HG03064 (cell line): ENCODE data around the gene RTF2.
"Not testable (repeated sequence)": the region's sequence is repeated elsewhere in the genome, so short reads cannot be mapped to it uniquely, and the experiment has no call there.

ENCODE experiments used
- ATAC-seq: cut with Tn5 transposase; IDR thresholded peaks from one replicate; pipeline ENCODE4 v1.9.1; 2021; ENCODE audit warnings: low read depth; ENCODE audit not compliant: unreplicated experiment

The RTF2 gene

GRCh38 chr20:56469077-56469449 is 636 bp downstream of the RTF2 start:
- ATAC-seq, result no peak

DNA sequence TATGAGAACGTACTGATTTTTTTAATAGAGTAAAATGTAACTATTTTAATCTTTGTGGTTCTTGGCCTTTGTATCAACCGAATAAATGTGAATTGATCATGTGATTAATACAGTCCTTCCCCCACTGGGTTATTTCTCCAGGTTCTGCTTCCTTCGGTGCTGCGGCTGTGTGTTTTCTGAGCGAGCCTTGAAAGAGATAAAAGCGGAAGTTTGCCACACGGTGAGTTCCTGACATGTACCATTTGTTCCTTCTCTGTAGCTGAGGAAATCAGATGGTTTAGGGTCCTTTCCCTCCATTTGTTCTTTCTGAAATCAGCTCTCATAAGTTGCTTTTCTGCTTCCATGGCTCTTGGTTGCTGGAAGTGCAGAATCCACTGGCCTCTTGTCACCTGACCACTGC is 15.5 kb downstream of the RTF2 start:
- ATAC-seq, result no peak

GRCh38 chr20:56487216-56487615 is 18.8 kb downstream of the RTF2 start:
- ATAC-seq, result no peak

GRCh38 chr20:56488566-56488965 is 20.1 kb downstream of the RTF2 start:
- ATAC-seq, result no peak

GRCh38 chr20:56501116-56501515 is 32.7 kb downstream of the RTF2 start:
- no peak for ATAC-seq

- no peak for ATAC-seq
Observed at GRCh38 chr20:56503916-56504315, 35.5 kb downstream of the RTF2 start.

- ATAC-seq, result no peak
Observed at GRCh38 chr20:56504373-56505005, 36.1 kb downstream of the RTF2 start.

DNA sequence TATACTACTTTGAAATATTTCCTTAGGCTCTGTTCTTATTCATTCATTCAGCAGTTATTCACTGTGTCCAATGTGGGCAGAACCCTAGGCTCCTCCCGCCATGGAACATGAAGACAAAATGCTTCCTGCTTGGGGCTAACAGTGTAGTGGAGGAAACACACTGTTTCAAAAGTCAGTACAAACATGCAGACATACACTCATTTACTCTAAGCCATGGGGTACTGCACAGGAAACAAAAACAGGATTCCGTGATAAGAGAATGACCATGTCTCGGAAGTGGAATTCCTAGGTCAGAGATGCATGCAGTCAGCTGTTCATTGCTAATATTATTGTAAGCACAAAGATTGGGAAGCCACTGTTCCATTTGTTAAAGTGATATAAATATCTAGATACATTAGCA is 37.7 kb downstream of the RTF2 start:
- no peak for ATAC-seq

GRCh38 chr20:56511926-56512325 is 43.5 kb downstream of the RTF2 start:
- no peak for ATAC-seq

DNA sequence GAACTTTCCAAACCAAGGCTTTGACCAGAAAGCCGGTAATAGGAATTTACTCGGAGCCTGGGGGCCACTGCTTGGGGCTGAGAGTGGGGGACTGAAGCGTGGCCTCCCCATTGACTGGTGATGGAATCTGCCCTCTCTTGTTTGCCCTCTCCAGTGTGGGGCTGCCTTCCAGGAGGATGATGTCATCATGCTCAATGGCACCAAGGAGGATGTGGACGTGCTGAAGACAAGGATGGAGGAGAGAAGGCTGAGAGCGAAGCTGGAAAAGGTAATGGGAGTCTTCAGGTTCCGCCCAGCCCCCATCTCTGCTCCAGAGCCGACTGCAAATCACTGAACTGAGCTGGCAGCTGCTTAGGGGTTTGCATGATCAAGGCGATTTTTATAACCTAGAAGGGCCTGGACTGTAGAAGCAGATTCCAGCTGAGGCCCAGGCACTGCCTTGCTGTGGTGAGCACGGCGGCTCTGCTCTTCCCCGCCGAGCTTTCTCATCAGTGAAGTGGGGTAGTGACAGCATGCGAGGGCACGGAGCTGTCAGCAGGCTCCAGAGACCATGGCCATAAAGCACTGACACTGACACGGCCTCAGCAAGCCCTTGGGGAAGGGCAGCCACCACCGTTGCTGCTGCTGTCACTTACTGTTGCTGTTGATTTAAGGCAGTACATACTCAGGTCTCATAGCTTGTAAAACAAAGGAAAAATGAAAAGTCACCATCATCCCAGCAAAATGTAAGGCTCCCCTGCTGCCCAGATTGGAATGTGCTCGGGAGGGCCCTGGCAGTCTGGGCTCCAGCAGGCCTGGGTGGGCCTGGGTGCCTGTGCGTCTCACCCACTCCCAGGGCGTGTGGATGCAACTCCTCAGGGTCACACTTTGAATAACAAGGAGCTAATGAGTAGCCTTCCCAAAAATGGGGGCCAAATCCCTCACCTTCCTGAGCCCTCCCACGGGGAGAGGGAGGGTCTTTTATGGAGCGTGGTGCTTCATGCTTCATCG is 45.0 kb downstream of the RTF2 start:
- ATAC-seq, result no peak

- no peak for ATAC-seq
Observed at GRCh38 chr20:56516631-56517030, 48.2 kb downstream of the RTF2 start.

DNA sequence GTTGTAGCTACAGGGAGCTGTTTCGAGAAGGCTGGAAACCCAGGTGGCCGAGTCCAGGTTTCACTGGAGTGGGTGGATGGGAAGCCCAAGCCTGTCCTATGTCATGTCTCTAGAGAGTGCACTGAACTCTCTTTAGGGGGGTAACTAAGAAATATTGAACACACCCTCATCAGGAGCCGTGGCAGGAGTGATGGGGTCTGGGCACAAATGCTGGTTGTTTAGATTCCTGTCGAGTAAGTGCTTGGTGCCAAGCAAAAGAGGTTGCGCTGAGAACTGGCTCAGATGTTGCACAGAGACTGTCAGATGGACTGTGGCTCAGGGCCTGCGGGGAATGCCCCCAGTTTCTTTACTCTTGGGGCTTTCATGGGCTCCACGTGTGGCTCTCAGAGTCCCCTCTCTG is 48.8 kb downstream of the RTF2 start:
- ATAC-seq, result no peak

- ATAC-seq, result no peak
Observed at GRCh38 chr20:56517641-56518040, 49.2 kb downstream of the RTF2 start.

- ATAC-seq, result no peak
Observed at GRCh38 chr20:56518126-56518525, 49.7 kb downstream of the RTF2 start.

- no peak for ATAC-seq
Observed at GRCh38 chr20:56518721-56519398, 50.4 kb downstream of the RTF2 start.

DNA sequence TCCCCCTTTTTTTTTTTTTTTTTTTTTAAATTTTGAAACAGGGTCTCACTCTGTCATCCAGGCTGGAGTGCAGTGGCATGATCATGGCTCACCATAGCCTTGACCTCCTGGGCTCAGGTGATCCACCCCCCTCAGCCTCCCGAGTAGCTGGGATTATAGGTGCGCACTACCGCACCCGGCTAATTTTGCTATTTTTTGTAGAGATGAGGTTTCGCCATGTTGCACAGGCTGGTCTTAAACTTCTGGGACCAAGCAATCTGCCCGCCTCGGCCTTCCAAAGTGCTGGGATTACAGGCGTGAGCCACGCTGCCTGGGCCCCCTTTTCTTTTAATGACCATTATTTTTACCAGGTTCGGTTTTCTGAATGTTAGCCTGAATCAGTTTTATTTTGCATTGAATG is 51.1 kb downstream of the RTF2 start:
- ATAC-seq, result no peak

DNA sequence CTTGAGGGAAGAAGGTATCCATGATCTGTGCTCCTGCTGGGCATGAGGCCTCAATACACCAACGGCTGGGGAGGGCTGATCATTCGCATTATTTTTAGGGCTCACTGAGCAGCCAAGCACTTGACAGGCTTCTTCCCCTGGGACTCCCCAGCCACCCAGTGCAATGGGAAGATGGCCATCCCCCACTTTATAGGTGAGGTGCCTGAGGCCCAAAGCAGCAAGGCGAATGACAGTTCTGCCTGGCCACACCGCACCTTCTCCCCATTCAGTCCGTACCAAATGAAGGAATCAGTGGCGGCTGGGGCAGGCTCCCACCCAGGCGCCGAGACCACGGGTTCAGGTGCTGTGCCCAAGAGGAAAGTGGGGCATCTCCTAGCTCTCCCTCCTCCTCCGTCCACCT is 51.8 kb downstream of the RTF2 start:
- no peak for ATAC-seq

- not testable (repeated sequence) for ATAC-seq
Observed at GRCh38 chr20:56520746-56521354, 52.4 kb downstream of the RTF2 start.

DNA sequence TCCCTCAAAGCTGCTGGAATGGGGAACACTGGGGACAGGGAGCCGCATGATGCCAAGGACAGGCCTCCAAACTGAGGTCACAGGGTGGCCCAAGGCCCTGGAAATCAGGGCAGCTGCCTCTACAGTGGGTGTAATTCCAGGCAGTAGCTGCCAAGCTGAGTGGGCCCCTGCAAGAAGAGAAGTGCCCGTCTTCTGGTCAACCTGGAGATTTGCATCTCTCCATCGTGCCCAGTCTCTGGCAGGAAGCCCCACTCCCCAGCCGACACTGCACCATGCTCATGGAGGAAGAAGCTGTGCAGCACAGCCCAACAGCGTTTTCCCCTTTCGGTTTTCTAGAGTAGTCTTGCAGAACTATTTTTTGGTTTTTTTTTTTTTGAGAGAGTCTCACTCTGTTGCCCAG is 53.9 kb downstream of the RTF2 start:
- ATAC-seq, result no peak

GRCh38 chr20:56524444-56524843 is 56.0 kb downstream of the RTF2 start, which contains the start of gene FAM209A:
Gene FAM209A, plus strand, starts transcription at chr20:56524744. Its CDS starts 65 bp downstream, at chr20:56524809.
- not testable (repeated sequence) for ATAC-seq

DNA sequence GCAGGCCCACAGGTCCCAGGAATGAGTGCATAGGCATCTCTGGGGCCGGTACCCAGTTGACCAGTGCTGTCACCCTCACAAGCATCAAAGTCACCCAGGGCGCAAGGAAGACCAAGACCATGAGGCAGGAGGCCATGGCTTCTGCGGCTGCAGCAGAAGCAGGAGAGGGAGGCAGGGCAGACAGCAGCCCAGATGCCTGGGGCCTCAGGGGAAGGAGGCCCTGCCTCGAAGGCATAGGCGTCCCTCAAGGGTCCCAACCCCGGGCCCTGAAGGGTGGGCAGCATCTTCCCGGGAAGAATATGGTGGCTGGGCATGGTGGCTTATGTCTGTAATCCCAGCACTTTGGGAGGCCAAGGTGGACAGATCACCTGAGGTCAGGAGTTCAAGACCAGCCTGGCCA is 59.1 kb downstream of the RTF2 start:
- no peak for ATAC-seq
